ENCODE measurements around the gene PCMT1. TPM values are rescaled to one million over a fixed set of nuclear protein-coding genes. Genes with fewer than 3 reads are reported as not detected.

Gene PCMT1
- total RNA-seq, 1 experiment from 2014 or later: 118 TPM

DNA sequence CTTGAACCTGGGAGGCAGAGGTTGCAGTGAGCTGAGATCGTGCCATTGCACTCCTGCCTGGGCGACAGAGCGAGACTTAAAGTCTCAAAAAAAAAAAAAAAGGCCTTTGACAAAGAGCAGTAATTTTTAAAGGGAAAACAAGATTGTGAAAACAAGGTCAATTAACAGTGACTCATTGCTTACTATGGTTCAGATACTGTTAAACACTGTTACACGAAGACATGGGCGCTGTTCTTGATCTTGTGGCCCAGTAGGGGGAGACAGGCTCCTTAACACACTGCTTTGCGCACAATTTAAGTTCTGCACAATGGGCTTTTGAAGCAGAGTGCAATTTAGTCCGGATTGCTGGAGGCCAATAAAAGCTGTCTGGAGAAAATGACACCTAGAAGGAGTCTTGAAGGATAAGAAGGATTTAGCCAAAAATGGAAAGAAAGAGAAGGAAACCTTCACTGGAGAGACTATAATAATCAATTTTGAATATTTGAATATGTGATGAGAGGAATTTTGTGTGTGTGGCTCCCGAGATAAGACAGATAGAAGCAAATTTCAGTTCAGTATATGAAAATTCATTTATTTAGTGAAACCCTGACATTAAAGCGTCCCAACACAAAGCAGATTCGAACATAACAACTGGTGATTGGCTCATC lies 25.6 kb upstream of the PCMT1 start:
- peaks cover 14% of the 10 kb centered on the region for H3K4me1 Mint-ChIP-seq (ENCODE audit: low read depth, unreplicated experiment)
- no peaks in the 10 kb centered on the region for H3K9me3 ChIP-seq
- BruUV-seq (replicated peaks): no TSS peak
- TF ChIP-seq, protein P1, sequence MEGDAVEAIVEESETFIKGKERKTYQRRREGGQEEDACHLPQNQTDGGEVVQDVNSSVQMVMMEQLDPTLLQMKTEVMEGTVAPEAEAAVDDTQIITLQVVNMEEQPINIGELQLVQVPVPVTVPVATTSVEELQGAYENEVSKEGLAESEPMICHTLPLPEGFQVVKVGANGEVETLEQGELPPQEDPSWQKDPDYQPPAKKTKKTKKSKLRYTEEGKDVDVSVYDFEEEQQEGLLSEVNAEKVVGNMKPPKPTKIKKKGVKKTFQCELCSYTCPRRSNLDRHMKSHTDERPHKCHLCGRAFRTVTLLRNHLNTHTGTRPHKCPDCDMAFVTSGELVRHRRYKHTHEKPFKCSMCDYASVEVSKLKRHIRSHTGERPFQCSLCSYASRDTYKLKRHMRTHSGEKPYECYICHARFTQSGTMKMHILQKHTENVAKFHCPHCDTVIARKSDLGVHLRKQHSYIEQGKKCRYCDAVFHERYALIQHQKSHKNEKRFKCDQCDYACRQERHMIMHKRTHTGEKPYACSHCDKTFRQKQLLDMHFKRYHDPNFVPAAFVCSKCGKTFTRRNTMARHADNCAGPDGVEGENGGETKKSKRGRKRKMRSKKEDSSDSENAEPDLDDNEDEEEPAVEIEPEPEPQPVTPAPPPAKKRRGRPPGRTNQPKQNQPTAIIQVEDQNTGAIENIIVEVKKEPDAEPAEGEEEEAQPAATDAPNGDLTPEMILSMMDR (IDR thresholded peaks at IDR 0.05; ENCODE audit: insufficient read depth in 1 of 2, low read depth in 1 of 2, low read length in 1 of 2, severe bottlenecking in 1 of 2, unreplicated experiment in 1 of 2): peak; percentile 73 to 84
- H3K27me3 ChIP-seq (replicated peaks; ENCODE audit: control insufficient read depth, insufficient read depth, low read length): no peaks in the 10 kb centered on the region
- POLR2A ChIA-PET: no interaction called here
- no peak overlapping the region for H3K4me3 Mint-ChIP-seq (ENCODE audit: unreplicated experiment)
- peak; percentile 55 to 62 for DNase-seq
- H3K27me3 Mint-ChIP-seq (ENCODE audit: insufficient read depth, unreplicated experiment): no peaks in the 10 kb centered on the region
- intact Hi-C loops (cut with micrococcal nuclease; ENCODE audit: unreplicated experiment): loop anchor here (1.0 to 10.0 kb wide), 4 partner anchors 22 to 291 kb away; partner anchors contain the start of gene NUP43
- peaks cover 9% of the 10 kb centered on the region for H3K4me1 ChIP-seq
- CTCF ChIA-PET: interaction anchor here (0.6 to 1.0 kb wide), 4 partner anchors 24 to 111 kb away, joined by 3 to 7 read pairs (median 3); no protein-coding TSS in a partner anchor
- H3K27ac Mint-ChIP-seq (ENCODE audit: unreplicated experiment): no peak overlapping the region
- no peaks in the 10 kb centered on the region for H3K9me3 Mint-ChIP-seq (ENCODE audit: unreplicated experiment)
- H3K4me3 ChIP-seq (ENCODE audit: low read depth, low read length): no peak overlapping the region
- H3K36me3 ChIP-seq (ENCODE audit: control insufficient read depth, insufficient read depth, low read length): no peaks in the 10 kb centered on the region
- H3K36me3 Mint-ChIP-seq (ENCODE audit: insufficient read depth, unreplicated experiment): peaks cover 41% of the 10 kb centered on the region

GRCh38 chr6:149725785-149726184 lies 23.8 kb upstream of the PCMT1 start:
- TF ChIP-seq, protein P1 (IDR thresholded peaks at IDR 0.05; ENCODE audit: insufficient read depth in 1 of 2, low read depth in 1 of 2, low read length in 1 of 2, severe bottlenecking in 1 of 2, unreplicated experiment in 1 of 2): no peak
- peaks cover 9% of the 10 kb centered on the region; the same call in 1 of the 2 replicates for H3K4me1 ChIP-seq
- no peak for DNase-seq
- no peaks in the 10 kb centered on the region for H3K9me3 Mint-ChIP-seq (ENCODE audit: unreplicated experiment)
- H3K9me3 ChIP-seq: no peaks in the 10 kb centered on the region
- intact Hi-C loops (cut with micrococcal nuclease; ENCODE audit: unreplicated experiment): loop anchor here (10.0 kb wide), 1 partner anchor 289 kb away; no protein-coding TSS in a partner anchor
- H3K27me3 ChIP-seq (replicated peaks; ENCODE audit: control insufficient read depth, insufficient read depth, low read length): no peaks in the 10 kb centered on the region
- H3K36me3 Mint-ChIP-seq (ENCODE audit: insufficient read depth, unreplicated experiment): peaks cover 57% of the 10 kb centered on the region
- ChIA-PET CTCF (no interaction called here), POLR2A (interaction anchor here (0.7 kb wide), 1 partner anchor 111 kb away, joined by 3 read pairs; no protein-coding TSS in a partner anchor)
- H3K27ac Mint-ChIP-seq (ENCODE audit: unreplicated experiment): no peak overlapping the region
- no peaks in the 10 kb centered on the region for H3K36me3 ChIP-seq (ENCODE audit: control insufficient read depth, insufficient read depth, low read length)
- H3K4me3 Mint-ChIP-seq (ENCODE audit: unreplicated experiment): no peak overlapping the region
- no peaks in the 10 kb centered on the region for H3K27me3 Mint-ChIP-seq (ENCODE audit: insufficient read depth, unreplicated experiment)
- peaks cover 7% of the 10 kb centered on the region for H3K4me1 Mint-ChIP-seq (ENCODE audit: low read depth, unreplicated experiment)
- no peak overlapping the region for H3K4me3 ChIP-seq (ENCODE audit: low read depth, low read length)
- no TSS peak for BruUV-seq (replicated peaks)

DNA sequence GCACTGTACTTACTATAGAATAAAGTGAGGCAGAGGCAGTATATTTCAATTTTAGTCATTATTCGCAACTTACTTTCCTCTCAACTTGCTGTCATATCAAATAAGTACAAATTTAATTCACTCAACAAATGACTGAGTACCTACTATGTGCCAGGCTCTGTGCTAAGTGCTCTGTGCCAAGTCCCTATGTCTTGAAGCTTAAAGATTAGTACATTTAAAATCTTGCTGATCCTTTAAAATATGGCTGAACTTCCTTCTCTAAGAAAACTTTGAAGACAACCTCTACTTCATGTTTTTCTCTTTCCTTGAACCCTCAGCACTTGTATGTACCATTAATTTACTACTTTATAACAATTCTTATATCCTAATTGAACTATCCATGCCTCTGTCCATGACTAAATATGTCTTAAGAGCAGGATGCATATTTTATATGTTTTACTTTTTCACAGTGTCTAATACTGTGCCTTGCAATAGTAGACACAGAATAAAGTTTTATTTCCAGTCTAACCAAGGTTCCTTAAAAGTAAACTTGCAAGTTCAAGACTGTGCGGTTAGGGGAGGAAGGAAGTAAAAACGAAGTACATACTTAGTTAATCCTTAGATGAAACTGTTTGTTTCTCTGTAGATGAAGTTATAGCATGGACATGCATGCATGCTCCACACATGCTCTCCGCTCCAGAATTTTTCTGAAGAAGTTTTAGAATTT lies 21.6 kb upstream of the PCMT1 start:
- peaks cover 7% of the 10 kb centered on the region for H3K4me1 Mint-ChIP-seq (ENCODE audit: low read depth, unreplicated experiment)
- intact Hi-C loops (cut with micrococcal nuclease; ENCODE audit: unreplicated experiment): loop anchor here (10.0 kb wide), 1 partner anchor 287 kb away; no protein-coding TSS in a partner anchor
- H3K9me3 Mint-ChIP-seq (ENCODE audit: unreplicated experiment): no peaks in the 10 kb centered on the region
- peaks cover 72% of the 10 kb centered on the region for H3K36me3 Mint-ChIP-seq (ENCODE audit: insufficient read depth, unreplicated experiment)
- H3K9me3 ChIP-seq: no peaks in the 10 kb centered on the region
- CTCF ChIA-PET: no interaction called here
- peaks cover 9% of the 10 kb centered on the region; the same call in 1 of the 2 replicates for H3K4me1 ChIP-seq
- no peak for DNase-seq
- H3K4me3 Mint-ChIP-seq (ENCODE audit: unreplicated experiment): no peak overlapping the region
- H3K27me3 ChIP-seq (replicated peaks; ENCODE audit: control insufficient read depth, insufficient read depth, low read length): no peaks in the 10 kb centered on the region
- no peak overlapping the region for H3K27ac Mint-ChIP-seq (ENCODE audit: unreplicated experiment)
- TF ChIP-seq, protein P1 (IDR thresholded peaks at IDR 0.05; ENCODE audit: insufficient read depth in 1 of 2, low read depth in 1 of 2, low read length in 1 of 2, severe bottlenecking in 1 of 2, unreplicated experiment in 1 of 2): no peak
- BruUV-seq (replicated peaks): no TSS peak
- no peaks in the 10 kb centered on the region for H3K36me3 ChIP-seq (ENCODE audit: control insufficient read depth, insufficient read depth, low read length)
- no peak overlapping the region for H3K4me3 ChIP-seq (ENCODE audit: low read depth, low read length)
- POLR2A ChIA-PET: no interaction called here
- H3K27me3 Mint-ChIP-seq (ENCODE audit: insufficient read depth, unreplicated experiment): no peaks in the 10 kb centered on the region

All from Caco-2 (cell line).